Measurements from ENCODE around the gene ACACA. TPM values are rescaled to one million over a fixed set of nuclear protein-coding genes. Genes with fewer than 3 reads are reported as not detected.

ACACA gene
- total and polyA plus RNA-seq, 9 of the 15 experiments (the other 6 are each of a cell fraction or from before 2014, with no cell fraction given): 35.9 to 135 (median 88.4) TPM

GRCh38 chr17:37301288-37301687 lies 105.3 kb downstream of the ACACA start (continued):
- TF ChIP-seq MGA (IDR thresholded peaks at IDR 0.05): 0 out of 2 replicates have a peak, but pooled peaks have one; percentile 10
- TF ChIP-seq ZNF23 (CRISPR knock-in tag; IDR thresholded peaks at IDR 0.05): no peak
- TF ChIP-seq ZHX1 (conservative IDR thresholded peaks at IDR 0.05; ENCODE audit: low read length): no peak
- TF ChIP-seq SUPT5H (IDR thresholded peaks at IDR 0.05): no peak; the same call in 1 of the 2 replicates
- no peak for TF ChIP-seq PBX2 (CRISPR knock-in tag; IDR thresholded peaks at IDR 0.05; ENCODE audit: low read depth)
- TF ChIP-seq PBX2 (tag; conservative IDR thresholded peaks at IDR 0.05; ENCODE audit: low read depth): peak; percentile 66
- peak; percentile 49; the same call in 1 of the 2 replicates for TF ChIP-seq ATF7 (IDR thresholded peaks at IDR 0.05)
- no peak for TF ChIP-seq MED1 (CRISPR knock-in tag; IDR thresholded peaks at IDR 0.05; ENCODE audit: borderline replicate concordance)
- no peak for TF ChIP-seq KLF10 (CRISPR knock-in tag; IDR thresholded peaks at IDR 0.05)
- TF ChIP-seq SRF (CRISPR knock-in tag; IDR thresholded peaks at IDR 0.05): no peak
- TF ChIP-seq ZNF785 (CRISPR knock-in tag; IDR thresholded peaks at IDR 0.05): no peak

Measured in K562 (cell line).